HFF-Myc (cell line): ENCODE measurements around the gene DPF3.

Experiments used
- DNase-seq: peaks from one replicate; pipeline ENCODE4 v3.0.0-alpha.2; 2011; ENCODE audit warnings: low read depth; ENCODE audit errors: extremely low read depth
- H3K4me3 ChIP-seq: replicated peaks from 2 replicates; pipeline ENCODE4 v1.5.1; 2011; ENCODE audit warnings: low read depth, mild to moderate bottlenecking, control low read depth, low read length
- CTCF ChIP-seq: IDR thresholded peaks from 2 replicates; pipeline ENCODE4 v1.5.1; 2012; ENCODE audit warnings: mild to moderate bottlenecking, low read depth, low read length, control low read depth; ENCODE audit errors: missing control alignments

Gene DPF3

GRCh38 chr14:72731252-72732020 is 162.5 kb downstream of the DPF3 start:
- no peak overlapping the region for H3K4me3 ChIP-seq
- TF ChIP-seq CTCF: no peak

GRCh38 chr14:72730468-72730867 is 163.4 kb downstream of the DPF3 start:
- H3K4me3 ChIP-seq: no peak overlapping the region
- TF ChIP-seq CTCF: no peak
- DNase-seq: no peak

More at GRCh38 chr14:72731252-72732020, 162.5 kb downstream of the DPF3 start:
- no peak for DNase-seq

- H3K4me3 ChIP-seq: no peak overlapping the region
- DNase-seq: no peak
- no peak for TF ChIP-seq CTCF
Measured at GRCh38 chr14:72726444-72726843, 167.5 kb downstream of the DPF3 start.

GRCh38 chr14:72723858-72724530 is 169.9 kb downstream of the DPF3 start:
- H3K4me3 ChIP-seq: no peak overlapping the region

GRCh38 chr14:72722201-72722785 is 171.6 kb downstream of the DPF3 start:
- DNase-seq: no peak
- no peak overlapping the region for H3K4me3 ChIP-seq
- TF ChIP-seq CTCF: no peak

More at GRCh38 chr14:72723858-72724530, 169.9 kb downstream of the DPF3 start:
- no peak for DNase-seq
- no peak for TF ChIP-seq CTCF

- no peak for DNase-seq
- no peak for TF ChIP-seq CTCF
- H3K4me3 ChIP-seq: no peak overlapping the region
Measured at GRCh38 chr14:72721083-72721482, 172.8 kb downstream of the DPF3 start.
